ENCODE data around the gene NEK6.
"Not testable (repeated sequence)": the region's sequence is repeated elsewhere in the genome, so short reads cannot be mapped to it uniquely, and the experiment has no call there.

NEK6 gene

GRCh38 chr9:124248066-124248465, 9.7 kb upstream of the NEK6 start:
- TF ChIP-seq CTCF (IDR thresholded peaks at IDR 0.05; ENCODE audit: low read depth, low read length, missing control alignments), result no peak
- DNase-seq, result no peak
- in situ Hi-C loops (cut with HindIII; ENCODE audit: low pct_ligation_motif_present, low sequenced_read_pairs), result no loop called here

GRCh38 chr9:124248960-124249359, 8.8 kb upstream of the NEK6 start:
- DNase-seq, result no peak
- H3K27ac ChIP-seq, result no peak overlapping the region
- TF ChIP-seq CTCF (IDR thresholded peaks at IDR 0.05; ENCODE audit: low read depth, low read length, missing control alignments), result no peak
- no peaks in the 10 kb centered on the region for H3K27me3 ChIP-seq (replicated peaks)
- no peaks in the 10 kb centered on the region for H3K36me3 ChIP-seq (replicated peaks)
- in situ Hi-C loops (cut with HindIII; ENCODE audit: low pct_ligation_motif_present, low sequenced_read_pairs), result no loop called here
- no peak overlapping the region for H3K4me3 ChIP-seq (ENCODE audit: low read depth, low read length)

More at GRCh38 chr9:124248066-124248465, 9.7 kb upstream of the NEK6 start:
- H3K36me3 ChIP-seq (replicated peaks), result no peaks in the 10 kb centered on the region
- H3K27ac ChIP-seq, result no peak overlapping the region
- H3K4me3 ChIP-seq (ENCODE audit: low read depth, low read length), result no peak overlapping the region
- H3K27me3 ChIP-seq (replicated peaks), result no peaks in the 10 kb centered on the region

GRCh38 chr9:124251204-124251603, 6.5 kb upstream of the NEK6 start:
- H3K27ac ChIP-seq, result no peak overlapping the region
- H3K27me3 ChIP-seq (replicated peaks), result no peaks in the 10 kb centered on the region
- in situ Hi-C loops (cut with HindIII; ENCODE audit: low pct_ligation_motif_present, low sequenced_read_pairs), result no loop called here
- no peak for TF ChIP-seq CTCF (IDR thresholded peaks at IDR 0.05; ENCODE audit: low read depth, low read length, missing control alignments)
- no peak overlapping the region for H3K4me3 ChIP-seq (ENCODE audit: low read depth, low read length)
- no peak for DNase-seq
- H3K36me3 ChIP-seq (replicated peaks), result no peaks in the 10 kb centered on the region

GRCh38 chr9:124251605-124252378, 6.0 kb upstream of the NEK6 start:
- DNase-seq, result peak; percentile 24

GRCh38 chr9:124252878-124253277, 4.9 kb upstream of the NEK6 start:
- in situ Hi-C loops (cut with HindIII; ENCODE audit: low pct_ligation_motif_present, low sequenced_read_pairs); DNase-seq; H3K27ac ChIP-seq; H3K4me3 ChIP-seq (ENCODE audit: low read depth, low read length); H3K27me3 ChIP-seq (replicated peaks); H3K36me3 ChIP-seq (replicated peaks): not testable (repeated sequence)

More at GRCh38 chr9:124251605-124252378, 6.0 kb upstream of the NEK6 start:
- in situ Hi-C loops (cut with HindIII; ENCODE audit: low pct_ligation_motif_present, low sequenced_read_pairs), result no loop called here
- H3K27me3 ChIP-seq (replicated peaks), result no peaks in the 10 kb centered on the region
- TF ChIP-seq CTCF (IDR thresholded peaks at IDR 0.05; ENCODE audit: low read depth, low read length, missing control alignments), result peak; percentile 22
- no peak overlapping the region for H3K4me3 ChIP-seq (ENCODE audit: low read depth, low read length)
- peak overlapping the region; percentile 22 for H3K27ac ChIP-seq
- no peaks in the 10 kb centered on the region for H3K36me3 ChIP-seq (replicated peaks)

GRCh38 chr9:124254261-124254682, 3.5 kb upstream of the NEK6 start:
- no peak for DNase-seq
- TF ChIP-seq CTCF (IDR thresholded peaks at IDR 0.05; ENCODE audit: low read depth, low read length, missing control alignments), result no peak
- in situ Hi-C loops (cut with HindIII; ENCODE audit: low pct_ligation_motif_present, low sequenced_read_pairs), result no loop called here
- H3K27ac ChIP-seq, result no peak overlapping the region
- H3K4me3 ChIP-seq (ENCODE audit: low read depth, low read length), result no peak overlapping the region
- H3K27me3 ChIP-seq (replicated peaks), result no peaks in the 10 kb centered on the region
- H3K36me3 ChIP-seq (replicated peaks), result no peaks in the 10 kb centered on the region

Measured in brain microvascular endothelial cell (primary cell).